PFSK-1 (cell line): Measurements from ENCODE around the gene LCP2.

Experiments used
- FOXP2 ChIP-seq: optimal IDR thresholded peaks from 2 replicates; pipeline ENCODE3; 2011; ENCODE audit warnings: borderline replicate concordance, control low read depth, inconsistent platforms; ENCODE audit not compliant: insufficient read depth; ENCODE audit errors: extremely low read length, extremely low read depth
- POLR2AphosphoS5 ChIP-seq: IDR thresholded peaks from 2 replicates; pipeline ENCODE4 v1.6.1; 2012; ENCODE audit warnings: low read depth, mild to moderate bottlenecking, control low read depth, low read length, moderate library complexity
- SIN3A ChIP-seq: IDR thresholded peaks from 2 replicates; pipeline ENCODE4 v1.6.1; 2012; ENCODE audit warnings: mild to moderate bottlenecking, low read length, moderate library complexity, borderline replicate concordance; ENCODE audit not compliant: insufficient read depth
- TAF1 ChIP-seq: IDR thresholded peaks from 2 replicates; pipeline ENCODE4 v1.6.1; 2012; ENCODE audit warnings: low read length, control low read depth, borderline replicate concordance; ENCODE audit not compliant: insufficient read depth
- TF ChIP-seq, protein P1 (sequence below), 2 experiments: IDR thresholded peaks; 2 replicates each; pipeline versions ENCODE4 v1.6.1 to v1.8.0; 2011 to 2012; ENCODE audit warnings: low read depth in 2 of 2, low read length in 2 of 2, control low read depth in 1 of 2, inconsistent platforms in 1 of 2, mild to moderate bottlenecking in 1 of 2, moderate library complexity in 1 of 2; ENCODE audit not compliant: insufficient read depth in 1 of 2

The LCP2 gene

DNA sequence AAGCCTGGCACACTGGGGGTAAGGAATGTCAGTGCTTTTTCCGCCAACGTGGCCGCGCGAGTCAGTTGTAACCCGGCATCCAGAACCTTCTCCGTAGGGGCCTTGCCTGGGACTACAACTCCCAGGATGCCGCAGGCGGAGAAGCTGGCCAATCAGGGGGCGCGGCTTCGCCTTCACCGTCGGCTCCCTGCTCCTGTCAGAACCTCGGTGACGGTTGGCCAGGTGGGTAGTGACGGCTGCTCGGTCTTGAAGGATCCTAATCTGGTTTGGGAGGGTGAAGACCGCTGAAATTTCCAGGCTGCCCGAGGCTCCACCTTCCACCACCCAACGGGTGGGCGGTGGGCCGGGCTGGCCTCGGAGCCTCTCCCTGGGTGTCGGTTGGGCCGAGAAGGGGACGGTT lies 64.8 kb downstream of the LCP2 start, which contains the start of gene C5orf58:
C5orf58 (plus strand) TSS at position 200 of the 400 bp plus-strand sequence. CDS start 1,992 bp downstream, outside the sequence.
- no peak for TF ChIP-seq SIN3A

GRCh38 chr5:170228762-170229435 lies 68.7 kb downstream of the LCP2 start:
- TF ChIP-seq SIN3A (no peak), TAF1 (no peak), POLR2AphosphoS5 (no peak), FOXP2 (no peak)
- TF ChIP-seq, protein P1, sequence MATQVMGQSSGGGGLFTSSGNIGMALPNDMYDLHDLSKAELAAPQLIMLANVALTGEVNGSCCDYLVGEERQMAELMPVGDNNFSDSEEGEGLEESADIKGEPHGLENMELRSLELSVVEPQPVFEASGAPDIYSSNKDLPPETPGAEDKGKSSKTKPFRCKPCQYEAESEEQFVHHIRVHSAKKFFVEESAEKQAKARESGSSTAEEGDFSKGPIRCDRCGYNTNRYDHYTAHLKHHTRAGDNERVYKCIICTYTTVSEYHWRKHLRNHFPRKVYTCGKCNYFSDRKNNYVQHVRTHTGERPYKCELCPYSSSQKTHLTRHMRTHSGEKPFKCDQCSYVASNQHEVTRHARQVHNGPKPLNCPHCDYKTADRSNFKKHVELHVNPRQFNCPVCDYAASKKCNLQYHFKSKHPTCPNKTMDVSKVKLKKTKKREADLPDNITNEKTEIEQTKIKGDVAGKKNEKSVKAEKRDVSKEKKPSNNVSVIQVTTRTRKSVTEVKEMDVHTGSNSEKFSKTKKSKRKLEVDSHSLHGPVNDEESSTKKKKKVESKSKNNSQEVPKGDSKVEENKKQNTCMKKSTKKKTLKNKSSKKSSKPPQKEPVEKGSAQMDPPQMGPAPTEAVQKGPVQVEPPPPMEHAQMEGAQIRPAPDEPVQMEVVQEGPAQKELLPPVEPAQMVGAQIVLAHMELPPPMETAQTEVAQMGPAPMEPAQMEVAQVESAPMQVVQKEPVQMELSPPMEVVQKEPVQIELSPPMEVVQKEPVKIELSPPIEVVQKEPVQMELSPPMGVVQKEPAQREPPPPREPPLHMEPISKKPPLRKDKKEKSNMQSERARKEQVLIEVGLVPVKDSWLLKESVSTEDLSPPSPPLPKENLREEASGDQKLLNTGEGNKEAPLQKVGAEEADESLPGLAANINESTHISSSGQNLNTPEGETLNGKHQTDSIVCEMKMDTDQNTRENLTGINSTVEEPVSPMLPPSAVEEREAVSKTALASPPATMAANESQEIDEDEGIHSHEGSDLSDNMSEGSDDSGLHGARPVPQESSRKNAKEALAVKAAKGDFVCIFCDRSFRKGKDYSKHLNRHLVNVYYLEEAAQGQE (IDR thresholded peaks at IDR 0.05; ENCODE audit: insufficient read depth in 1 of 2, low read depth in 2 of 2, low read length in 2 of 2): no peak

GRCh38 chr5:170226661-170227060 lies 70.9 kb downstream of the LCP2 start:
- TF ChIP-seq TAF1 (no peak), FOXP2 (no peak), POLR2AphosphoS5 (no peak), SIN3A (no peak)
- TF ChIP-seq, protein P1 (IDR thresholded peaks at IDR 0.05; ENCODE audit: insufficient read depth in 1 of 2, low read depth in 2 of 2, low read length in 2 of 2): no peak

DNA sequence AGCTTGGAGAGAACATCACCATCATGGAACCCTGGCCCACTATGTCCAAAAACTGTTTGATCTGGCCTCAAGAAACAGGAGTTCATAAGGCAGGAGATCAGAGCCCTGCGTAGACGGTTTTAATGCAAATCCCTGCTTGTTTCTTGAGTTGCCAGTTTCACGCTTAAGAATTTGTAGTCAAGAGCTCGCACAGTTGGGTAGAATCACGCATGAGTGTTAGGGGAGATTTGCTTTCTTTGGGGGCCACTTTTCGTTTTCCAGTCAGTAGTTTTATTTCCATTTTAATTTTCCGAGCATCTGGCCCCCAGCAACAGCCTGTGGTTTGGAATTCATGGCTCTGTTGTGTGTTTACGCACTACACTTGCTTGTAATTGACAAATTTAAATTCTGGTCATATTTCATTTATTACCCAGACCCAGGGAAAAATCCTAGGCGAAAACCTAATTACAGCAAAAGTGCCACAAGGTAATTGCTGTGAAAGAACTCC lies 71.4 kb downstream of the LCP2 start:
- TF ChIP-seq TAF1 (no peak), POLR2AphosphoS5 (no peak), FOXP2 (no peak), SIN3A (no peak)
- TF ChIP-seq, protein P1 (IDR thresholded peaks at IDR 0.05; ENCODE audit: insufficient read depth in 1 of 2, low read depth in 2 of 2, low read length in 2 of 2): no peak

- TF ChIP-seq TAF1 (no peak), POLR2AphosphoS5 (no peak), FOXP2 (no peak), SIN3A (no peak)
- TF ChIP-seq, protein P1 (IDR thresholded peaks at IDR 0.05; ENCODE audit: insufficient read depth in 1 of 2, low read depth in 2 of 2, low read length in 2 of 2): no peak
These were observed 72.0 kb downstream of the LCP2 start for GRCh38 chr5:170225326-170226128.
